Measurements from ENCODE around the gene ITGBL1. TPM values are rescaled to one million over a fixed set of nuclear protein-coding genes. Genes with fewer than 3 reads are reported as not detected.

ITGBL1 gene
- total RNA-seq, 3 donors from 2014 or later (not counting 1 experiment from before 2014, with no cell fraction given) = not detected

GRCh38 chr13:101453784-101454201 lies 1.3 kb downstream of the ITGBL1 start:
- intact Hi-C loops (cut with micrococcal nuclease) = no loop called here
- no peaks in the 10 kb centered on the region for H3K4me1 ChIP-seq (ENCODE audit: control insufficient read depth, insufficient read depth, low read length)
- ATAC-seq (no peak), DNase-seq (no peak)
- TF ChIP-seq, protein P1, sequence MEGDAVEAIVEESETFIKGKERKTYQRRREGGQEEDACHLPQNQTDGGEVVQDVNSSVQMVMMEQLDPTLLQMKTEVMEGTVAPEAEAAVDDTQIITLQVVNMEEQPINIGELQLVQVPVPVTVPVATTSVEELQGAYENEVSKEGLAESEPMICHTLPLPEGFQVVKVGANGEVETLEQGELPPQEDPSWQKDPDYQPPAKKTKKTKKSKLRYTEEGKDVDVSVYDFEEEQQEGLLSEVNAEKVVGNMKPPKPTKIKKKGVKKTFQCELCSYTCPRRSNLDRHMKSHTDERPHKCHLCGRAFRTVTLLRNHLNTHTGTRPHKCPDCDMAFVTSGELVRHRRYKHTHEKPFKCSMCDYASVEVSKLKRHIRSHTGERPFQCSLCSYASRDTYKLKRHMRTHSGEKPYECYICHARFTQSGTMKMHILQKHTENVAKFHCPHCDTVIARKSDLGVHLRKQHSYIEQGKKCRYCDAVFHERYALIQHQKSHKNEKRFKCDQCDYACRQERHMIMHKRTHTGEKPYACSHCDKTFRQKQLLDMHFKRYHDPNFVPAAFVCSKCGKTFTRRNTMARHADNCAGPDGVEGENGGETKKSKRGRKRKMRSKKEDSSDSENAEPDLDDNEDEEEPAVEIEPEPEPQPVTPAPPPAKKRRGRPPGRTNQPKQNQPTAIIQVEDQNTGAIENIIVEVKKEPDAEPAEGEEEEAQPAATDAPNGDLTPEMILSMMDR (IDR thresholded peaks at IDR 0.05) = no peak
- WGBS (ENCODE audit: insufficient coverage) = 10% methylated on average over 41 of the region's 41 CpGs
- peak overlapping the region; percentile 31 for H3K4me3 Mint-ChIP-seq
- H3K36me3 ChIP-seq (ENCODE audit: control insufficient read depth, insufficient read depth, low read length) = no peaks in the 10 kb centered on the region
- peaks cover 3% of the 10 kb centered on the region for H3K27me3 ChIP-seq (ENCODE audit: control insufficient read depth, insufficient read depth, low read length)
- no peak overlapping the region for H3K27ac ChIP-seq (ENCODE audit: low read length)
- no peaks in the 10 kb centered on the region for H3K4me1 Mint-ChIP-seq
- H3K9me3 Mint-ChIP-seq = peaks cover 0 to 3% of the 10 kb centered on the region in 2 donors
- peaks cover 9 to 19% of the 10 kb centered on the region in 2 donors for H3K27me3 Mint-ChIP-seq (ENCODE audit: low read depth in 2 of 2)
- no peaks in the 10 kb centered on the region for H3K36me3 Mint-ChIP-seq
- H3K4me3 ChIP-seq (ENCODE audit: low read length) = no peak overlapping the region
- H3K27ac Mint-ChIP-seq = no peak overlapping the region
- no peaks in the 10 kb centered on the region for H3K9me3 ChIP-seq (ENCODE audit: control insufficient read depth, insufficient read depth, low read length)

GRCh38 chr13:101454767-101455166 lies 2.3 kb downstream of the ITGBL1 start:
- 70% methylated on average over 2 of the region's 2 CpGs for WGBS (ENCODE audit: insufficient coverage)
- no peaks in the 10 kb centered on the region for H3K36me3 ChIP-seq (ENCODE audit: control insufficient read depth, insufficient read depth, low read length)
- TF ChIP-seq, protein P1 (IDR thresholded peaks at IDR 0.05) = no peak

GRCh38 chr13:101455863-101456262 lies 3.4 kb downstream of the ITGBL1 start:
- H3K4me3 Mint-ChIP-seq = no peak overlapping the region
- no peak for DNase-seq
- 43% methylated on average over 1 of the region's 3 CpGs for WGBS (ENCODE audit: insufficient coverage)

More at GRCh38 chr13:101454767-101455166, 2.3 kb downstream of the ITGBL1 start:
- ATAC-seq (no peak), DNase-seq (no peak)
- Histone ChIP-seq H3K4me1 (ENCODE audit: control insufficient read depth, insufficient read depth, low read length) (no peaks in the 10 kb centered on the region), H3K27ac (ENCODE audit: low read length) (no peak overlapping the region), H3K4me3 (ENCODE audit: low read length) (no peak overlapping the region), H3K27me3 (ENCODE audit: control insufficient read depth, insufficient read depth, low read length) (peaks cover 3% of the 10 kb centered on the region), H3K9me3 (ENCODE audit: control insufficient read depth, insufficient read depth, low read length) (no peaks in the 10 kb centered on the region)
- H3K4me1 Mint-ChIP-seq = no peaks in the 10 kb centered on the region
- intact Hi-C loops (cut with micrococcal nuclease) = no loop called here
- peaks cover 0 to 3% of the 10 kb centered on the region in 2 donors for H3K9me3 Mint-ChIP-seq
- H3K27ac Mint-ChIP-seq = no peak overlapping the region
- H3K36me3 Mint-ChIP-seq = no peaks in the 10 kb centered on the region
- no peak overlapping the region for H3K4me3 Mint-ChIP-seq
- H3K27me3 Mint-ChIP-seq (ENCODE audit: low read depth in 2 of 2) = peaks cover 9 to 19% of the 10 kb centered on the region in 2 donors

More at GRCh38 chr13:101455863-101456262, 3.4 kb downstream of the ITGBL1 start:
- no peaks in the 10 kb centered on the region for H3K4me1 ChIP-seq (ENCODE audit: control insufficient read depth, insufficient read depth, low read length)
- peaks cover 0 to 3% of the 10 kb centered on the region in 2 donors for H3K9me3 Mint-ChIP-seq
- intact Hi-C loops (cut with micrococcal nuclease) = no loop called here
- no peaks in the 10 kb centered on the region for H3K36me3 ChIP-seq (ENCODE audit: control insufficient read depth, insufficient read depth, low read length)
- no peaks in the 10 kb centered on the region for H3K36me3 Mint-ChIP-seq
- TF ChIP-seq, protein P1 (IDR thresholded peaks at IDR 0.05) = no peak
- peaks cover 3% of the 10 kb centered on the region for H3K27me3 ChIP-seq (ENCODE audit: control insufficient read depth, insufficient read depth, low read length)
- peaks cover 9 to 19% of the 10 kb centered on the region in 2 donors for H3K27me3 Mint-ChIP-seq (ENCODE audit: low read depth in 2 of 2)
- no peak for ATAC-seq
- H3K27ac Mint-ChIP-seq = no peak overlapping the region
- H3K9me3 ChIP-seq (ENCODE audit: control insufficient read depth, insufficient read depth, low read length) = no peaks in the 10 kb centered on the region
- H3K4me1 Mint-ChIP-seq = no peaks in the 10 kb centered on the region
- no peak overlapping the region for H3K27ac ChIP-seq (ENCODE audit: low read length)
- no peak overlapping the region for H3K4me3 ChIP-seq (ENCODE audit: low read length)
